GM12878 (cell line): ENCODE results near the gene MBNL3. TPM values are rescaled to one million over a fixed set of nuclear protein-coding genes. Genes with fewer than 3 reads are reported as not detected.

Experiments
- ATAC-seq: fragments of 200-7000 bp; cut with Tn5 transposase; 3 replicates; pipeline ENCODE4 v1.9.1; 2020; ENCODE audit warnings: mild to moderate bottlenecking, moderate library complexity
- BruUV-seq: library from RNA; stranded (reverse); fragments of 400-500 nt; replicated peaks from 2 replicates; lab custom pipeline; 2021; lab: Mats Ljungman, UMichigan
- CTCF ChIA-PET: fragments of 300-600 bp; sonication (Branson Sonifier 250); formaldehyde crosslinking; extraction: SDS; loops from one replicate; lab custom pipeline; 2021; ENCODE audit warnings: inconsistent platforms; lab: Yijun Ruan, JAX
- POLR2A ChIA-PET: fragments of 350-600 bp; formaldehyde crosslinking; extraction: SDS; loops from one replicate; lab custom pipeline; 2021; ENCODE audit warnings: inconsistent platforms; lab: Charles Lee
- RAD21 ChIA-PET: fragments of 300-600 bp; sonication (Branson Sonifier 250); formaldehyde crosslinking; loops from one replicate; lab custom pipeline; 2023; ENCODE audit warnings: antibody characterized with exemption; ENCODE audit not compliant: unreplicated experiment; lab: Charles Lee
- SMC1A ChIA-PET: fragments of 300-600 bp; sonication (Branson Sonifier 250); formaldehyde crosslinking; loops from one replicate; lab custom pipeline; 2023; ENCODE audit not compliant: unreplicated experiment, uncharacterized antibody; lab: Charles Lee
- DNase-seq: peaks from one replicate; pipeline ENCODE4 v3.0.0-alpha.2; 2011; ENCODE audit warnings: low read depth, low spot score
- FAIRE-seq: peaks from 3 replicates; lab custom pipeline; 2011; peaks lifted over from hg19 to GRCh38; lab: Jason Lieb, UNC
- H2AFZ ChIP-seq: 2 replicates; pipeline ENCODE4 v1.6.0; 2011; ENCODE audit warnings: low read depth, low read length, control low read depth; ENCODE audit not compliant: control insufficient read depth
- H3K27ac ChIP-seq: 2 replicates; pipeline ENCODE4 v1.5.1; 2011; ENCODE audit warnings: control low read depth; ENCODE audit not compliant: control insufficient read depth, insufficient read depth
- H3K27me3 ChIP-seq, 2 experiments: replicated peaks in 1 of 2; 2 replicates each; pipeline versions ENCODE4 v1.6.0 to v1.6.1; 2011; ENCODE audit warnings: low read length in 1 of 2; ENCODE audit not compliant: control insufficient read depth in 2 of 2, insufficient read depth in 2 of 2
- H3K36me3 ChIP-seq, 2 experiments: 2 replicates each; pipeline ENCODE4 v1.5.1; 2011; ENCODE audit warnings: low read length in 1 of 2; ENCODE audit not compliant: control insufficient read depth in 2 of 2, insufficient read depth in 2 of 2
- H3K4me1 ChIP-seq: 2 replicates; pipeline ENCODE4 v1.6.1; 2011; ENCODE audit warnings: mild to moderate bottlenecking, low read length, moderate library complexity, mixed read lengths; ENCODE audit not compliant: control insufficient read depth, insufficient read depth
- H3K4me2 ChIP-seq: 2 replicates; pipeline ENCODE4 v1.6.0; 2011; ENCODE audit warnings: control low read depth; ENCODE audit not compliant: control insufficient read depth, insufficient read depth
- H3K4me3 ChIP-seq: fragments of 200-600 bp; sonication (generic); 2 replicates; pipeline ENCODE4 v1.5.1; 2016
- H3K79me2 ChIP-seq: 2 replicates; pipeline ENCODE4 v1.6.0; 2011; ENCODE audit warnings: low read length; ENCODE audit not compliant: control insufficient read depth, insufficient read depth
- H3K9ac ChIP-seq: 2 replicates; pipeline ENCODE4 v1.8.0; 2011; ENCODE audit warnings: low read length, control low read depth, mixed read lengths; ENCODE audit not compliant: control insufficient read depth, insufficient read depth
- H3K9me3 ChIP-seq: replicated peaks from 3 replicates; pipeline ENCODE4 v1.5.1; 2011; ENCODE audit warnings: mild to moderate bottlenecking, low read length; ENCODE audit not compliant: control insufficient read depth, insufficient read depth
- H4K20me1 ChIP-seq: 2 replicates; pipeline ENCODE4 v1.6.0; 2011; ENCODE audit not compliant: control insufficient read depth, insufficient read depth
- ATF7 ChIP-seq: fragments of 450-650 bp; IDR thresholded peaks from 2 replicates; pipeline ENCODE4 v1.6.1; 2016; ENCODE audit warnings: low read depth, mild to moderate bottlenecking
- BCL11A ChIP-seq: IDR thresholded peaks from 2 replicates; pipeline ENCODE4 v1.6.1; 2011; ENCODE audit warnings: low read depth, low read length
- BRCA1 ChIP-seq: IDR thresholded peaks from 2 replicates; pipeline ENCODE4 v1.6.1; 2011; ENCODE audit warnings: low read depth, low read length, improper control_type of control experiment
- CHD1 ChIP-seq: IDR thresholded peaks from 2 replicates; pipeline ENCODE4 v1.6.1; 2012; ENCODE audit warnings: low read depth, low read length, improper control_type of control experiment
- CHD2 ChIP-seq: IDR thresholded peaks from 2 replicates; pipeline ENCODE4 v1.6.1; 2011; ENCODE audit warnings: low read depth, low read length, improper control_type of control experiment, borderline replicate concordance
- HDAC6 ChIP-seq: fragments of 200-600 bp; sonication (generic); IDR thresholded peaks from one replicate; pipeline ENCODE4 v1.8.0; 2017; ENCODE audit warnings: antibody characterized with exemption; ENCODE audit not compliant: unreplicated experiment
- JUND ChIP-seq: IDR thresholded peaks from 2 replicates; pipeline ENCODE4 v1.6.1; 2012; ENCODE audit warnings: low read depth, mild to moderate bottlenecking, low read length, improper control_type of control experiment, moderate library complexity
- MTA2 ChIP-seq: fragments of 450-650 bp; IDR thresholded peaks from 2 replicates; pipeline ENCODE4 v1.6.1; 2016; ENCODE audit warnings: low read depth, mild to moderate bottlenecking, moderate library complexity
- MXI1 ChIP-seq: fragments of 150-350 bp; IDR thresholded peaks from 2 replicates; pipeline ENCODE4 v1.6.1; 2011; ENCODE audit warnings: low read depth, mild to moderate bottlenecking, inconsistent platforms, low read length, improper control_type of control experiment
- NBN ChIP-seq: fragments of 450-650 bp; IDR thresholded peaks from 2 replicates; pipeline ENCODE4 v1.6.1; 2016
- NR2F1 ChIP-seq: fragments of 450-650 bp; conservative IDR thresholded peaks from 2 replicates; pipeline ENCODE4 v1.6.1; 2017; ENCODE audit warnings: mild to moderate bottlenecking
- SIN3A ChIP-seq: IDR thresholded peaks from 2 replicates; pipeline ENCODE4 v1.6.1; 2012; ENCODE audit warnings: low read depth, low read length, improper control_type of control experiment
- STAT1 ChIP-seq: fragments of 450-650 bp; conservative IDR thresholded peaks from 2 replicates; pipeline ENCODE4 v1.6.1; 2014; ENCODE audit warnings: antibody characterized with exemption, mild to moderate bottlenecking
- ZBED1 ChIP-seq: IDR thresholded peaks from 2 replicates; pipeline ENCODE4 v1.6.1; 2016; ENCODE audit warnings: borderline replicate concordance
- ZNF274 ChIP-seq: IDR thresholded peaks from one replicate; pipeline ENCODE4 v1.8.0; 2011; ENCODE audit not compliant: insufficient read length, insufficient read depth
- WGBS: methylation state at CpG from one replicate; pipeline ENCODE4 v1.1.6; 2016; ENCODE audit warnings: low lambda C conversion rate; ENCODE audit not compliant: insufficient replicate concordance, insufficient coverage; ENCODE audit errors: missing lambda C conversion rate; 5-methylcytosine and 5-hydroxymethylcytosine counted together
- in situ Hi-C: fragments of 300-500 bp; cut with MboI; formaldehyde crosslinking; loops from 9 replicates; pipeline ENCODE4 v1.14.3; 2018; ENCODE audit warnings: mixed read lengths
- intact Hi-C: fragments of 100-400 bp; cut with micrococcal nuclease; formaldehyde crosslinking; loops from one replicate; pipeline ENCODE4 v1.14.2; 2022; ENCODE audit not compliant: unreplicated experiment
- polyA plus RNA-seq, 11 experiments: library from polyadenylated mRNA; depleted of rRNA in 4 of 11; unstranded in 6 of 11; stranded (reverse) in 5 of 11; fragments of >200 nt; fragmentation: Nextera tagmentation in 4 of 11; fragmentation: Illumina TruSeq in 1 of 11; extraction: Ambion mirVana in 4 of 11; extraction: Trizol in 1 of 11; gene quantifications; 1 replicate in 1 of 11; 2 replicates in 10 of 11; pipeline versions ENCODE4 v1.2.1 to v1.2.3, GENCODE V29; 2011 to 2016; ENCODE audit warnings: inconsistent platforms in 2 of 11, missing spikeins in 2 of 11, low read depth in 1 of 11
- total RNA-seq, 4 experiments: library from RNA; depleted of rRNA in 3 of 4; stranded (reverse); fragments of >200 nt in 3 of 4; fragmentation: Illumina TruSeq in 1 of 4; extraction: Trizol in 1 of 4; gene quantifications; 2 replicates each; pipeline versions ENCODE4 v1.2.1 to v1.2.3, GENCODE V29; 2013 to 2021
- TF ChIP-seq, protein P1 (sequence below): fragments of 450-650 bp; formaldehyde crosslinking; IDR thresholded peaks from 2 replicates; pipeline ENCODE4 v1.5.0; 2022; ENCODE audit warnings: mild to moderate bottlenecking, missing genetic modification characterization
- TF ChIP-seq, protein P2 (sequence below): fragments of 450-650 bp; formaldehyde crosslinking; IDR thresholded peaks from 2 replicates; pipeline ENCODE4 v1.4.0; 2022; ENCODE audit warnings: mild to moderate bottlenecking, moderate library complexity
- TF ChIP-seq, protein P3 (sequence below): fragments of 450-650 bp; IDR thresholded peaks from 2 replicates; pipeline ENCODE4 v1.6.1; 2017; ENCODE audit warnings: mild to moderate bottlenecking

Gene MBNL3
- total and polyA plus RNA-seq, 10 of the 15 experiments (the other 5 are each of a cell fraction or from before 2014, with no cell fraction given) = 3.4 to 33.1 (median 12.6) TPM

DNA sequence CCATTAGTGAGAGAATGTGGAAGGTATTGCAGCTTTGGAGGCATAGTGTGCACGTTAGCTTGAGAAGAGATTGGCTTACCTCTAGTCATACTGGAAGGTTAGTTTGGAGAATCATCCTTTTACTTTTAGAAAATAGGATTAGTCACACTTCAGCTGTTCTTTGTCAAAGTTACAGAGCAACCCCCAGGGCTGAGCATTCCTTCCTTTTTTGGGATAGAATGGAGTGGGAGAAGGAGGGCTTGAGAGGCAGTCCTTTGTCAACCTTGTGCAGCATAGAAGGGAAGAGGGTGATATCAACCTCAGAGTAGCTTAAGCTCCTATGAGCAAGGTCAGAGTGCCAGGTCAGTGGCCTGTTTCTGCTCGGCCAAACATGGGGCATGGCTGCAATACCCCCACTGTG is 8.6 kb upstream of the MBNL3 start:
- Histone ChIP-seq H2AFZ (no peak overlapping the region), H3K4me1 (no peaks in the 10 kb centered on the region), H3K36me3 (no peaks in the 10 kb centered on the region), H3K79me2 (no peaks in the 10 kb centered on the region), H4K20me1 (no peaks in the 10 kb centered on the region), H3K9ac (no peak overlapping the region), H3K4me3 (no peak overlapping the region), H3K4me2 (no peak overlapping the region), H3K27me3 (no peaks in the 10 kb centered on the region), H3K27ac (no peak overlapping the region), H3K9me3 (no peaks in the 10 kb centered on the region)
- POLR2A ChIA-PET = no interaction called here
- RAD21 ChIA-PET = interaction anchor here (0.8 kb wide), 1 partner anchor 643 kb away, joined by 3 read pairs; no protein-coding TSS in a partner anchor
- DNase-seq (no peak), ATAC-seq (no peak), FAIRE-seq (no peak)
- SMC1A ChIA-PET = interaction anchor here (1.2 kb wide), 2 partner anchors 43 to 205 kb away, joined by 3 to 5 read pairs; no protein-coding TSS in a partner anchor
- BruUV-seq = no TSS peak
- intact Hi-C loops (no loop called here), in situ Hi-C loops (no loop called here)
- WGBS = 62% methylated on average over 2 of the region's 2 CpGs
- CTCF ChIA-PET = interaction anchor here (2.3 kb wide), 1 partner anchor 205 kb away, joined by 9 read pairs; no protein-coding TSS in a partner anchor
- TF ChIP-seq ATF7 = no peak
- no peak for TF ChIP-seq CHD2
- TF ChIP-seq HDAC6 = no peak
- TF ChIP-seq, protein P1, sequence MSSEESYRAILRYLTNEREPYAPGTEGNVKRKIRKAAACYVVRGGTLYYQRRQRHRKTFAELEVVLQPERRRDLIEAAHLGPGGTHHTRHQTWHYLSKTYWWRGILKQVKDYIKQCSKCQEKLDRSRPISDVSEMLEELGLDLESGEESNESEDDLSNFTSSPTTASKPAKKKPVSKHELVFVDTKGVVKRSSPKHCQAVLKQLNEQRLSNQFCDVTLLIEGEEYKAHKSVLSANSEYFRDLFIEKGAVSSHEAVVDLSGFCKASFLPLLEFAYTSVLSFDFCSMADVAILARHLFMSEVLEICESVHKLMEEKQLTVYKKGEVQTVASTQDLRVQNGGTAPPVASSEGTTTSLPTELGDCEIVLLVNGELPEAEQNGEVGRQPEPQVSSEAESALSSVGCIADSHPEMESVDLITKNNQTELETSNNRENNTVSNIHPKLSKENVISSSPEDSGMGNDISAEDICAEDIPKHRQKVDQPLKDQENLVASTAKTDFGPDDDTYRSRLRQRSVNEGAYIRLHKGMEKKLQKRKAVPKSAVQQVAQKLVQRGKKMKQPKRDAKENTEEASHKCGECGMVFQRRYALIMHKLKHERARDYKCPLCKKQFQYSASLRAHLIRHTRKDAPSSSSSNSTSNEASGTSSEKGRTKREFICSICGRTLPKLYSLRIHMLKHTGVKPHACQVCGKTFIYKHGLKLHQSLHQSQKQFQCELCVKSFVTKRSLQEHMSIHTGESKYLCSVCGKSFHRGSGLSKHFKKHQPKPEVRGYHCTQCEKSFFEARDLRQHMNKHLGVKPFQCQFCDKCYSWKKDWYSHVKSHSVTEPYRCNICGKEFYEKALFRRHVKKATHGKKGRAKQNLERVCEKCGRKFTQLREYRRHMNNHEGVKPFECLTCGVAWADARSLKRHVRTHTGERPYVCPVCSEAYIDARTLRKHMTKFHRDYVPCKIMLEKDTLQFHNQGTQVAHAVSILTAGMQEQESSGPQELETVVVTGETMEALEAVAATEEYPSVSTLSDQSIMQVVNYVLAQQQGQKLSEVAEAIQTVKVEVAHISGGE = no peak
- no peak for TF ChIP-seq BRCA1
- no peak for TF ChIP-seq NR2F1
- no peak for TF ChIP-seq CHD1
- TF ChIP-seq SIN3A = no peak
- no peak for TF ChIP-seq ZNF274
- TF ChIP-seq MXI1 = no peak
- TF ChIP-seq, protein P2, sequence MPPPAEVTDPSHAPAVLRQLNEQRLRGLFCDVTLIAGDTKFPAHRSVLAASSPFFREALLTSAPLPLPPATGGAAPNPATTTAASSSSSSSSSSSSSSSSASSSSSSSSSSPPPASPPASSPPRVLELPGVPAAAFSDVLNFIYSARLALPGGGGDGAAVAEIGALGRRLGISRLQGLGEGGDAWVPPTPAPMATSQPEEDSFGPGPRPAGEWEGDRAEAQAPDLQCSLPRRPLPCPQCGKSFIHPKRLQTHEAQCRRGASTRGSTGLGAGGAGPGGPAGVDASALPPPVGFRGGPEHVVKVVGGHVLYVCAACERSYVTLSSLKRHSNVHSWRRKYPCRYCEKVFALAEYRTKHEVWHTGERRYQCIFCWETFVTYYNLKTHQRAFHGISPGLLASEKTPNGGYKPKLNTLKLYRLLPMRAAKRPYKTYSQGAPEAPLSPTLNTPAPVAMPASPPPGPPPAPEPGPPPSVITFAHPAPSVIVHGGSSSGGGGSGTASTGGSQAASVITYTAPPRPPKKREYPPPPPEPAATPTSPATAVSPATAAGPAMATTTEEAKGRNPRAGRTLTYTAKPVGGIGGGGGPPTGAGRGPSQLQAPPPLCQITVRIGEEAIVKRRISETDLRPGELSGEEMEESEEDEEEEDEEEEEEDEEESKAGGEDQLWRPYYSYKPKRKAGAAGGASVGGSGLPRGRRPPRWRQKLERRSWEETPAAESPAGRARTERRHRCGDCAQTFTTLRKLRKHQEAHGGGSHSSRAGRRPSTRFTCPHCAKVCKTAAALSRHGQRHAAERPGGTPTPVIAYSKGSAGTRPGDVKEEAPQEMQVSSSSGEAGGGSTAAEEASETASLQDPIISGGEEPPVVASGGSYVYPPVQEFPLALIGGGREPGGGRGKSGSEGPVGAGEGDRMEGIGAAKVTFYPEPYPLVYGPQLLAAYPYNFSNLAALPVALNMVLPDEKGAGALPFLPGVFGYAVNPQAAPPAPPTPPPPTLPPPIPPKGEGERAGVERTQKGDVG (CRISPR knock-in tag) = no peak
- no peak for TF ChIP-seq STAT1
- TF ChIP-seq BCL11A = no peak
- TF ChIP-seq MTA2 = no peak
- TF ChIP-seq ZBED1 = no peak
- TF ChIP-seq JUND = no peak
- TF ChIP-seq, protein P3, sequence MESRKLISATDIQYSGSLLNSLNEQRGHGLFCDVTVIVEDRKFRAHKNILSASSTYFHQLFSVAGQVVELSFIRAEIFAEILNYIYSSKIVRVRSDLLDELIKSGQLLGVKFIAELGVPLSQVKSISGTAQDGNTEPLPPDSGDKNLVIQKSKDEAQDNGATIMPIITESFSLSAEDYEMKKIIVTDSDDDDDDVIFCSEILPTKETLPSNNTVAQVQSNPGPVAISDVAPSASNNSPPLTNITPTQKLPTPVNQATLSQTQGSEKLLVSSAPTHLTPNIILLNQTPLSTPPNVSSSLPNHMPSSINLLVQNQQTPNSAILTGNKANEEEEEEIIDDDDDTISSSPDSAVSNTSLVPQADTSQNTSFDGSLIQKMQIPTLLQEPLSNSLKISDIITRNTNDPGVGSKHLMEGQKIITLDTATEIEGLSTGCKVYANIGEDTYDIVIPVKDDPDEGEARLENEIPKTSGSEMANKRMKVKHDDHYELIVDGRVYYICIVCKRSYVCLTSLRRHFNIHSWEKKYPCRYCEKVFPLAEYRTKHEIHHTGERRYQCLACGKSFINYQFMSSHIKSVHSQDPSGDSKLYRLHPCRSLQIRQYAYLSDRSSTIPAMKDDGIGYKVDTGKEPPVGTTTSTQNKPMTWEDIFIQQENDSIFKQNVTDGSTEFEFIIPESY = no peak
- TF ChIP-seq NBN = no peak
